ENCODE data around the gene D2HGDH.
"Not testable (repeated sequence)": the region's sequence is repeated elsewhere in the genome, so short reads cannot be mapped to it uniquely, and the experiment has no call there.

DNA sequence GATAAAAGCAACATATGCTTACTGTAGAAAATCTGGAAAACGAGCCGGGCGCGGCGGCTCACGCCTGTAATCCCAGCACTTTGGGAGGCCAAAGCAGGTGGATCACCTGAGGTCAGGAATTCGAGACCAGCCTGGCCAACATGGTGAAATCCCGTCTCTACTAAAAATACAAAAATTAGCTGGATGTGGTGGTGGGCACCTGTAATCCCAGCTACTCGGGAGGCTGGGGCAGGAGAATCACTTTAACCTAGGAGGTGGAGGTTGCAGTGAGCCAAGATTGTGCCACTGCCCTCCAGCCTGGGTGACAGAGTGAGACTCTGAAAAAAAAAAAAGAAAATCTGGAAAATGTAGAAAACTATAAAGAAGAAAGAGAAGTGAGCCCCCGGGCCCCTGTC lies 83.4 kb downstream of the D2HGDH start:
- not testable (repeated sequence) for TF ChIP-seq SOX6 (IDR thresholded peaks at IDR 0.05); SOX6 (CRISPR knock-in tag; IDR thresholded peaks at IDR 0.05); RAD51 (IDR thresholded peaks at IDR 0.05; ENCODE audit: borderline replicate concordance); SIN3A (IDR thresholded peaks at IDR 0.05; ENCODE audit: borderline replicate concordance, low read depth, low read length); PHF8 (CRISPR knock-in tag; IDR thresholded peaks at IDR 0.05)

Measured in HepG2 (cell line).